Astrocyte (in vitro differentiated cells and primary cell): ENCODE results near the gene GOLGA8B.

Experiments
- EZH2 ChIP-seq: IDR thresholded peaks from 2 replicates; pipeline ENCODE4 v1.6.1; 2012; ENCODE audit warnings: mild to moderate bottlenecking, low read length, inconsistent platforms; ENCODE audit not compliant: insufficient read depth
- TF ChIP-seq, protein P1 (sequence below): IDR thresholded peaks from 2 replicates; pipeline ENCODE4 v1.5.1; 2011; ENCODE audit warnings: low read depth, mild to moderate bottlenecking, inconsistent platforms, low read length, moderate library complexity; ENCODE audit not compliant: insufficient read depth

DNA sequence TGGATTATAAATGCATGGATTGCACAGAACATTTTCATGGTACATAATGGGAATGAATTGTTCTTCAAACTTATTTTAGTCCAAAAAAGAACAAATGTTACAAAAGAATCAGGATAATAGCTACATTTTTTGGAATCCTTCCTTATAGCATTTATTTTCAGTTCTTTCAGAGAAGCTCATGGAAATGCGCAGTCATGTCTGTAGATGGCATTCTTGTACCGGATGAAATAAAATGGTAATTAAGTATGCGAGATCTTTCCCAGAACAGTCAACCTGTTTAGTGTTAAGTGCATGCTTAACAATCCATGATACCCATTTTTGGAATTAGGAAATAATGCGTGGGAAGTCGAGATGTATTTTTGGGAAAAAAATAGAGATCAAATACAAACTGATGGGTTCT is 38.2 kb upstream of the GOLGA8B start:
- TF ChIP-seq, protein P1, sequence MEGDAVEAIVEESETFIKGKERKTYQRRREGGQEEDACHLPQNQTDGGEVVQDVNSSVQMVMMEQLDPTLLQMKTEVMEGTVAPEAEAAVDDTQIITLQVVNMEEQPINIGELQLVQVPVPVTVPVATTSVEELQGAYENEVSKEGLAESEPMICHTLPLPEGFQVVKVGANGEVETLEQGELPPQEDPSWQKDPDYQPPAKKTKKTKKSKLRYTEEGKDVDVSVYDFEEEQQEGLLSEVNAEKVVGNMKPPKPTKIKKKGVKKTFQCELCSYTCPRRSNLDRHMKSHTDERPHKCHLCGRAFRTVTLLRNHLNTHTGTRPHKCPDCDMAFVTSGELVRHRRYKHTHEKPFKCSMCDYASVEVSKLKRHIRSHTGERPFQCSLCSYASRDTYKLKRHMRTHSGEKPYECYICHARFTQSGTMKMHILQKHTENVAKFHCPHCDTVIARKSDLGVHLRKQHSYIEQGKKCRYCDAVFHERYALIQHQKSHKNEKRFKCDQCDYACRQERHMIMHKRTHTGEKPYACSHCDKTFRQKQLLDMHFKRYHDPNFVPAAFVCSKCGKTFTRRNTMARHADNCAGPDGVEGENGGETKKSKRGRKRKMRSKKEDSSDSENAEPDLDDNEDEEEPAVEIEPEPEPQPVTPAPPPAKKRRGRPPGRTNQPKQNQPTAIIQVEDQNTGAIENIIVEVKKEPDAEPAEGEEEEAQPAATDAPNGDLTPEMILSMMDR = peak; percentile 63
- TF ChIP-seq EZH2 = no peak
